HEK293 (cell line): ENCODE data around the gene MPDU1.

Experiments
- CTCF ChIA-PET: fragments of 350-600 bp; formaldehyde crosslinking; extraction: SDS; loops from one replicate; lab custom pipeline; 2021; ENCODE audit warnings: antibody characterized with exemption; lab: Yijun Ruan, JAX
- POLR2A ChIA-PET: fragments of 300-600 bp; formaldehyde crosslinking; extraction: SDS; loops from one replicate; lab custom pipeline; 2020; ENCODE audit warnings: antibody characterized with exemption, inconsistent platforms; lab: Yijun Ruan, JAX
- H3K27ac ChIP-seq: fragments of 200-500 bp; sonication (Bioruptor generic); 2 replicates; pipeline ENCODE4 v1.5.1; 2014; ENCODE audit warnings: low read depth, low read length, control low read depth, inconsistent platforms; ENCODE audit errors: extremely low read depth
- H3K36me3 ChIP-seq, 2 experiments: fragments of 200-500 bp in 1 of 2; sonication (Bioruptor generic) in 1 of 2; 1 replicate in 1 of 2; 2 replicates in 1 of 2; pipeline ENCODE4 v1.5.1; 2014 to 2017; ENCODE audit warnings: inconsistent platforms in 2 of 2, low read length in 2 of 2; ENCODE audit not compliant: control insufficient read depth in 2 of 2, insufficient read depth in 1 of 2
- H3K4me1 ChIP-seq: fragments of 200-500 bp; sonication (Bioruptor generic); 2 replicates; pipeline ENCODE4 v1.5.1; 2014; ENCODE audit warnings: mild to moderate bottlenecking, low read length, inconsistent platforms; ENCODE audit not compliant: control insufficient read depth, insufficient read depth
- H3K4me3 ChIP-seq: 2 replicates; pipeline ENCODE4 v1.5.1; 2011; ENCODE audit warnings: low read depth, mild to moderate bottlenecking, control low read depth, low read length, moderate library complexity
- H3K9me3 ChIP-seq: fragments of 200-500 bp; sonication (Bioruptor generic); 2 replicates; pipeline ENCODE4 v1.5.1; 2014; ENCODE audit warnings: low read depth, low read length, inconsistent platforms; ENCODE audit not compliant: control insufficient read depth, insufficient read depth
- BCL11A ChIP-seq: fragments of 450-650 bp; formaldehyde crosslinking; IDR thresholded peaks from 2 replicates; pipeline ENCODE4 v1.5.1; 2016; ENCODE audit warnings: low read depth, missing biosample characterization, missing genetic modification characterization
- GLIS1 ChIP-seq: fragments of 450-650 bp; formaldehyde crosslinking; IDR thresholded peaks from 2 replicates; pipeline ENCODE4 v1.5.1; 2016; ENCODE audit warnings: missing biosample characterization, missing genetic modification characterization
- KLF1 ChIP-seq: fragments of 450-650 bp; formaldehyde crosslinking; IDR thresholded peaks from 2 replicates; pipeline ENCODE4 v1.5.1; 2016; ENCODE audit warnings: missing biosample characterization, missing genetic modification characterization
- KLF16 ChIP-seq: fragments of 450-650 bp; formaldehyde crosslinking; IDR thresholded peaks from 2 replicates; pipeline ENCODE4 v1.5.1; 2017; ENCODE audit warnings: missing biosample characterization, missing genetic modification characterization
- YY1 ChIP-seq: fragments of 450-650 bp; formaldehyde crosslinking; IDR thresholded peaks from 2 replicates; pipeline ENCODE4 v1.5.1; 2018; ENCODE audit warnings: missing biosample characterization, missing genetic modification characterization
- ZBTB1 ChIP-seq: fragments of 450-650 bp; formaldehyde crosslinking; IDR thresholded peaks from 2 replicates; pipeline ENCODE4 v1.5.1; 2016; ENCODE audit warnings: missing biosample characterization, missing genetic modification characterization
- ZFP37 ChIP-seq: fragments of 450-650 bp; formaldehyde crosslinking; IDR thresholded peaks from 2 replicates; pipeline ENCODE4 v1.5.1; 2016; ENCODE audit warnings: missing biosample characterization, missing genetic modification characterization
- ZNF114 ChIP-seq: fragments of 450-650 bp; formaldehyde crosslinking; IDR thresholded peaks from 2 replicates; pipeline ENCODE4 v1.5.0; 2017; ENCODE audit warnings: missing biosample characterization, missing genetic modification characterization
- ZNF169 ChIP-seq: fragments of 450-650 bp; formaldehyde crosslinking; IDR thresholded peaks from 2 replicates; pipeline ENCODE4 v1.5.1; 2016; ENCODE audit warnings: missing biosample characterization, missing genetic modification characterization
- ZNF274 ChIP-seq, 2 experiments: fragments of 200-500 bp in 1 of 2; fragments of 450-650 bp in 1 of 2; sonication (Bioruptor generic) in 1 of 2; formaldehyde crosslinking in 1 of 2; IDR thresholded peaks; 2 replicates each; pipeline versions ENCODE4 v1.5.1 to v1.6.1; 2014 to 2016; ENCODE audit warnings: borderline replicate concordance in 1 of 2, inconsistent platforms in 1 of 2, low read length in 1 of 2, missing biosample characterization in 1 of 2, missing genetic modification characterization in 1 of 2
- ZNF335 ChIP-seq: fragments of 450-650 bp; formaldehyde crosslinking; conservative IDR thresholded peaks from 2 replicates; pipeline ENCODE4 v1.5.1; 2016; ENCODE audit warnings: missing biosample characterization, missing genetic modification characterization
- ZNF341 ChIP-seq: fragments of 450-650 bp; formaldehyde crosslinking; IDR thresholded peaks from 2 replicates; pipeline ENCODE4; 2016; ENCODE audit warnings: low read depth, missing biosample characterization, missing genetic modification characterization
- ZNF366 ChIP-seq: fragments of 450-650 bp; formaldehyde crosslinking; conservative IDR thresholded peaks from 2 replicates; pipeline ENCODE4 v1.5.1; 2016; ENCODE audit warnings: missing biosample characterization, missing genetic modification characterization
- ZNF426 ChIP-seq: fragments of 450-650 bp; formaldehyde crosslinking; IDR thresholded peaks from 2 replicates; pipeline ENCODE4 v1.5.1; 2017; ENCODE audit warnings: missing biosample characterization, missing genetic modification characterization, mild to moderate bottlenecking, inconsistent platforms, moderate library complexity
- ZNF433 ChIP-seq: fragments of 450-650 bp; formaldehyde crosslinking; IDR thresholded peaks from 2 replicates; pipeline ENCODE4 v1.5.1; 2016; ENCODE audit warnings: missing biosample characterization, missing genetic modification characterization, low read depth
- ZNF501 ChIP-seq: fragments of 450-650 bp; formaldehyde crosslinking; IDR thresholded peaks from 2 replicates; pipeline ENCODE4 v1.5.1; 2016; ENCODE audit warnings: missing biosample characterization, missing genetic modification characterization
- ZNF530 ChIP-seq: fragments of 450-650 bp; formaldehyde crosslinking; IDR thresholded peaks from 2 replicates; pipeline ENCODE4 v1.5.1; 2016; ENCODE audit warnings: low read depth, missing biosample characterization, missing genetic modification characterization
- ZNF600 ChIP-seq: fragments of 450-650 bp; formaldehyde crosslinking; IDR thresholded peaks from 2 replicates; pipeline ENCODE4 v1.5.1; 2016; ENCODE audit warnings: missing biosample characterization, missing genetic modification characterization
- ZNF621 ChIP-seq: fragments of 450-650 bp; formaldehyde crosslinking; IDR thresholded peaks from 2 replicates; pipeline ENCODE4 v1.5.1; 2017; ENCODE audit warnings: missing biosample characterization, missing genetic modification characterization
- ZNF660 ChIP-seq: fragments of 450-650 bp; IDR thresholded peaks from 2 replicates; pipeline ENCODE4 v1.5.1; 2018; ENCODE audit warnings: missing biosample characterization, mild to moderate bottlenecking, missing genetic modification characterization
- ZNF670 ChIP-seq: fragments of 450-650 bp; formaldehyde crosslinking; IDR thresholded peaks from 2 replicates; pipeline ENCODE4 v1.5.1; 2016; ENCODE audit warnings: missing biosample characterization, missing genetic modification characterization, low read depth
- TF ChIP-seq, protein P1 (sequence below): fragments of 450-650 bp; formaldehyde crosslinking; IDR thresholded peaks from 2 replicates; pipeline ENCODE4 v1.5.1; 2016; ENCODE audit warnings: missing biosample characterization, missing genetic modification characterization
- TF ChIP-seq, protein P2 (sequence below): fragments of 450-650 bp; formaldehyde crosslinking; IDR thresholded peaks from 2 replicates; pipeline ENCODE4 v1.5.1; 2017; ENCODE audit warnings: missing biosample characterization, missing genetic modification characterization
- TF ChIP-seq, protein P3 (sequence below): fragments of 450-650 bp; formaldehyde crosslinking; IDR thresholded peaks from 2 replicates; pipeline ENCODE4 v1.5.1; 2016; ENCODE audit warnings: missing biosample characterization, missing genetic modification characterization
- TF ChIP-seq, protein P4 (sequence below): fragments of 450-650 bp; formaldehyde crosslinking; IDR thresholded peaks from 2 replicates; pipeline ENCODE4 v1.5.1; 2016; ENCODE audit warnings: missing biosample characterization, missing genetic modification characterization
- TF ChIP-seq, protein P5 (sequence below): fragments of 450-650 bp; formaldehyde crosslinking; IDR thresholded peaks from 2 replicates; pipeline ENCODE4 v1.5.1; 2016; ENCODE audit warnings: missing biosample characterization, missing genetic modification characterization
- TF ChIP-seq, protein P6 (sequence below): fragments of 450-650 bp; formaldehyde crosslinking; IDR thresholded peaks from 2 replicates; pipeline ENCODE4 v1.5.1; 2016; ENCODE audit warnings: missing biosample characterization, missing genetic modification characterization

The MPDU1 gene

DNA sequence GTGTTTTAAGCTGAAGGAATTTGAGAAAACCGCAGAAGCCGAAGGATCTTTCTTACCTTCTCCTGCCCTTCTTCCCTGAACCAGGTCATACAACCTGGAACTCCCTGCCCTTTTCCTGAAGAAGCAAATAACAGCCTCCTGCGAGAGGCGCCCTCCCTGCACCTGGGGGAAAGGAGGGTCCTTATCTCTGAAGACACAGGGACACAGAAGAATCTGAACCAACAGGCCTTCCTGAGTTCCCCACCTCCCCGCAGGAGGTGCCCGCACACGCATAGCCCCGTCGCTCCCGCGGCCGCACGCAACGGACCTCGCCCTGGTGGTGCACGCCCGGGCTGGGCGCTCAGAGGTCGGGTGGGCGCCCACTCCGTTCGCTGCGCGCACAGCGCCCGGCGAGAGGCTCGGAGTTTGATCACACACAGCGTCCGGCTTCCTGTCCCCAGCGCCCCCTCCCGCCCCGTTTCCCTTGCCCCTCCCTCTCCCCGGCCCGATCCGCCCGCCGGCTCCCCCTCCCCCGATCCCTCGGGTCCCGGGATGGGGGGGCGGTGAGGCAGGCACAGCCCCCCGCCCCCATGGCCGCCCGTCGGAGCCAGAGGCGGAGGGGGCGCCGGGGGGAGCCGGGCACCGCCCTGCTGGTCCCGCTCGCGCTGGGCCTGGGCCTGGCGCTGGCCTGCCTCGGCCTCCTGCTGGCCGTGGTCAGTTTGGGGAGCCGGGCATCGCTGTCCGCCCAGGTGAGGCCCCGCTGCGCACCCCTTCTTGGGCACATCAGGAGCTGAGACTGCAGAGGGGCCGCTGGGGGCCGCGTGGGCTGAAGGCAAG, 34.9 kb upstream of the MPDU1 start, which contains the start of gene TNFSF12:
Gene TNFSF12, plus strand, starts transcription at position 474 of the 816 bp plus-strand sequence. Its CDS starts 96 bp downstream, at position 570.
- H3K9me3 ChIP-seq: no peaks in the 10 kb centered on the region
- ChIA-PET POLR2A (interaction anchor here (1.1 kb wide), 1 partner anchor 11 kb away, joined by 6 read pairs; no protein-coding TSS in a partner anchor), CTCF (interaction anchor here (0.6 to 6.2 kb wide), 4 partner anchors 12 to 1959 kb away, joined by 3 to 60 read pairs (median 4); partner anchors contain the start of genes SENP3 and TMEM95)
- peaks cover 3% of the 10 kb centered on the region; the same call in 1 of the 2 replicates for H3K4me1 ChIP-seq
- H3K36me3 ChIP-seq: no peaks in the 10 kb centered on the region
- H3K27ac ChIP-seq: no peak within 1 kb of the TSS; the same call in 1 of the 2 replicates
- H3K4me3 ChIP-seq: peak within 1 kb of the TSS; percentile 52
- TF ChIP-seq ZNF670: no peak
- no peak for TF ChIP-seq ZNF433 (tag by site-specific recombination)
- TF ChIP-seq, protein P1, sequence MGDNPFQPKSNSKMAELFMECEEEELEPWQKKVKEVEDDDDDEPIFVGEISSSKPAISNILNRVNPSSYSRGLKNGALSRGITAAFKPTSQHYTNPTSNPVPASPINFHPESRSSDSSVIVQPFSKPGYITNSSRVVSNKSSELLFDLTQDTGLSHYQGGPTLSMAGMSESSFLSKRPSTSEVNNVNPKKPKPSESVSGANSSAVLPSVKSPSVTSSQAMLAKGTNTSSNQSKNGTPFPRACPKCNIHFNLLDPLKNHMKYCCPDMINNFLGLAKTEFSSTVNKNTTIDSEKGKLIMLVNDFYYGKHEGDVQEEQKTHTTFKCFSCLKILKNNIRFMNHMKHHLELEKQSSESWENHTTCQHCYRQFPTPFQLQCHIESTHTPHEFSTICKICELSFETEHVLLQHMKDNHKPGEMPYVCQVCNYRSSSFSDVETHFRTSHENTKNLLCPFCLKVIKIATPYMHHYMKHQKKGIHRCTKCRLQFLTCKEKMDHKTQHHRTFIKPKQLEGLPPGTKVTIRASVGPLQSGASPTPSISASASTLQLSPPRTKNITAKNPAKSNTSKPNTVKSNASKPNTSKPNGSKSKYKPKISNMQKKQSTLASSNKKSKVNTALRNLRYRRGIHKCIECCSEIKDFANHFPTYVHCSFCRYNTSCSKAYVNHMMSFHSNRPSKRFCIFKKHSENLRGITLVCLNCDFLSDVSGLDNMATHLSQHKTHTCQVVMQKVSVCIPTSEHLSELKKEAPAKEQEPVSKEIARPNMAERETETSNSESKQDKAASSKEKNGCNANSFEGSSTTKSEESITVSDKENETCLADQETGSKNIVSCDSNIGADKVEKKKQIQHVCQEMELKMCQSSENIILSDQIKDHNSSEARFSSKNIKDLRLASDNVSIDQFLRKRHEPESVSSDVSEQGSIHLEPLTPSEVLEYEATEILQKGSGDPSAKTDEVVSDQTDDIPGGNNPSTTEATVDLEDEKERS (tag by site-specific recombination): no peak
- no peak for TF ChIP-seq ZNF426 (tag by site-specific recombination)
- TF ChIP-seq KLF1 (tag by site-specific recombination): peak; percentile 63; the same call in 1 of the 2 replicates
- no peak for TF ChIP-seq ZNF530 (tag by site-specific recombination)
- TF ChIP-seq, protein P2, sequence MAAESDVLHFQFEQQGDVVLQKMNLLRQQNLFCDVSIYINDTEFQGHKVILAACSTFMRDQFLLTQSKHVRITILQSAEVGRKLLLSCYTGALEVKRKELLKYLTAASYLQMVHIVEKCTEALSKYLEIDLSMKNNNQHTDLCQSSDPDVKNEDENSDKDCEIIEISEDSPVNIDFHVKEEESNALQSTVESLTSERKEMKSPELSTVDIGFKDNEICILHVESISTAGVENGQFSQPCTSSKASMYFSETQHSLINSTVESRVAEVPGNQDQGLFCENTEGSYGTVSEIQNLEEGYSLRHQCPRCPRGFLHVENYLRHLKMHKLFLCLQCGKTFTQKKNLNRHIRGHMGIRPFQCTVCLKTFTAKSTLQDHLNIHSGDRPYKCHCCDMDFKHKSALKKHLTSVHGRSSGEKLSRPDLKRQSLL (tag by site-specific recombination): no peak
- TF ChIP-seq, protein P3, sequence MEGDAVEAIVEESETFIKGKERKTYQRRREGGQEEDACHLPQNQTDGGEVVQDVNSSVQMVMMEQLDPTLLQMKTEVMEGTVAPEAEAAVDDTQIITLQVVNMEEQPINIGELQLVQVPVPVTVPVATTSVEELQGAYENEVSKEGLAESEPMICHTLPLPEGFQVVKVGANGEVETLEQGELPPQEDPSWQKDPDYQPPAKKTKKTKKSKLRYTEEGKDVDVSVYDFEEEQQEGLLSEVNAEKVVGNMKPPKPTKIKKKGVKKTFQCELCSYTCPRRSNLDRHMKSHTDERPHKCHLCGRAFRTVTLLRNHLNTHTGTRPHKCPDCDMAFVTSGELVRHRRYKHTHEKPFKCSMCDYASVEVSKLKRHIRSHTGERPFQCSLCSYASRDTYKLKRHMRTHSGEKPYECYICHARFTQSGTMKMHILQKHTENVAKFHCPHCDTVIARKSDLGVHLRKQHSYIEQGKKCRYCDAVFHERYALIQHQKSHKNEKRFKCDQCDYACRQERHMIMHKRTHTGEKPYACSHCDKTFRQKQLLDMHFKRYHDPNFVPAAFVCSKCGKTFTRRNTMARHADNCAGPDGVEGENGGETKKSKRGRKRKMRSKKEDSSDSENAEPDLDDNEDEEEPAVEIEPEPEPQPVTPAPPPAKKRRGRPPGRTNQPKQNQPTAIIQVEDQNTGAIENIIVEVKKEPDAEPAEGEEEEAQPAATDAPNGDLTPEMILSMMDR (tag by site-specific recombination): peak; percentile 58; the same call in 1 of the 2 replicates
- TF ChIP-seq ZNF621 (tag by site-specific recombination): no peak
- 0 out of 2 replicates have a peak, but pooled peaks have one; percentile 33 for TF ChIP-seq ZBTB1 (tag by site-specific recombination)
- TF ChIP-seq ZNF501 (tag by site-specific recombination): no peak
- TF ChIP-seq BCL11A: no peak
- TF ChIP-seq ZNF274 (IDR thresholded peaks at IDR 0.05; ENCODE audit: low read length): no peak
- no peak for TF ChIP-seq ZNF274 (tag by site-specific recombination; IDR thresholded peaks at IDR 0.05; ENCODE audit: borderline replicate concordance)
- no peak for TF ChIP-seq KLF16 (tag by site-specific recombination)
- peak; percentile 69 for TF ChIP-seq ZNF335
- no peak for TF ChIP-seq ZNF366 (tag by site-specific recombination)
- no peak for TF ChIP-seq YY1
- peak; percentile 47; the same call in 1 of the 2 replicates for TF ChIP-seq GLIS1 (tag by site-specific recombination)
- TF ChIP-seq ZFP37 (tag by site-specific recombination): no peak
- TF ChIP-seq ZNF114 (tag by site-specific recombination): no peak
- TF ChIP-seq, protein P4, sequence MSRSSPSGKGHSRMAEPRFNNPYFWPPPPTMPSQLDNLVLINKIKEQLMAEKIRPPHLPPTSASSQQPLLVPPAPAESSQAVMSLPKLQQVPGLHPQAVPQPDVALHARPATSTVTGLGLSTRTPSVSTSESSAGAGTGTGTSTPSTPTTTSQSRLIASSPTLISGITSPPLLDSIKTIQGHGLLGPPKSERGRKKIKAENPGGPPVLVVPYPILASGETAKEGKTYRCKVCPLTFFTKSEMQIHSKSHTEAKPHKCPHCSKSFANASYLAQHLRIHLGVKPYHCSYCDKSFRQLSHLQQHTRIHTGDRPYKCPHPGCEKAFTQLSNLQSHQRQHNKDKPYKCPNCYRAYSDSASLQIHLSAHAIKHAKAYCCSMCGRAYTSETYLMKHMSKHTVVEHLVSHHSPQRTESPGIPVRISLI (tag by site-specific recombination): no peak
- no peak for TF ChIP-seq ZNF169
- no peak for TF ChIP-seq ZNF600 (tag by site-specific recombination)
- peak; percentile 18; the same call in 1 of the 2 replicates for TF ChIP-seq ZNF341
- TF ChIP-seq, protein P5, sequence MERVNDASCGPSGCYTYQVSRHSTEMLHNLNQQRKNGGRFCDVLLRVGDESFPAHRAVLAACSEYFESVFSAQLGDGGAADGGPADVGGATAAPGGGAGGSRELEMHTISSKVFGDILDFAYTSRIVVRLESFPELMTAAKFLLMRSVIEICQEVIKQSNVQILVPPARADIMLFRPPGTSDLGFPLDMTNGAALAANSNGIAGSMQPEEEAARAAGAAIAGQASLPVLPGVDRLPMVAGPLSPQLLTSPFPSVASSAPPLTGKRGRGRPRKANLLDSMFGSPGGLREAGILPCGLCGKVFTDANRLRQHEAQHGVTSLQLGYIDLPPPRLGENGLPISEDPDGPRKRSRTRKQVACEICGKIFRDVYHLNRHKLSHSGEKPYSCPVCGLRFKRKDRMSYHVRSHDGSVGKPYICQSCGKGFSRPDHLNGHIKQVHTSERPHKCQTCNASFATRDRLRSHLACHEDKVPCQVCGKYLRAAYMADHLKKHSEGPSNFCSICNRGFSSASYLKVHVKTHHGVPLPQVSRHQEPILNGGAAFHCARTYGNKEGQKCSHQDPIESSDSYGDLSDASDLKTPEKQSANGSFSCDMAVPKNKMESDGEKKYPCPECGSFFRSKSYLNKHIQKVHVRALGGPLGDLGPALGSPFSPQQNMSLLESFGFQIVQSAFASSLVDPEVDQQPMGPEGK: peak; percentile 35; the same call in 1 of the 2 replicates
- no peak for TF ChIP-seq ZNF660
- TF ChIP-seq, protein P6, sequence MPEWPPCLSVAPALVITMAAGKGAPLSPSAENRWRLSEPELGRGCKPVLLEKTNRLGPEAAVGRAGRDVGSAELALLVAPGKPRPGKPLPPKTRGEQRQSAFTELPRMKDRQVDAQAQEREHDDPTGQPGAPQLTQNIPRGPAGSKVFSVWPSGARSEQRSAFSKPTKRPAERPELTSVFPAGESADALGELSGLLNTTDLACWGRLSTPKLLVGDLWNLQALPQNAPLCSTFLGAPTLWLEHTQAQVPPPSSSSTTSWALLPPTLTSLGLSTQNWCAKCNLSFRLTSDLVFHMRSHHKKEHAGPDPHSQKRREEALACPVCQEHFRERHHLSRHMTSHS (tag by site-specific recombination): no peak
